Cardiac septum (tissue), 1 donor: ENCODE results near the gene LRP3. TPM values are rescaled to one million over a fixed set of nuclear protein-coding genes. Genes with fewer than 3 reads are reported as not detected.
"Not testable (repeated sequence)": the region's sequence is repeated elsewhere in the genome, so short reads cannot be mapped to it uniquely, and the experiment has no call there.

Experiments used
- DNase-seq: peaks from one replicate; pipeline ENCODE4 v3.0.0-alpha.2; 2020; ENCODE audit warnings: low spot score
- intact Hi-C: fragments of 100-400 bp; cut with DNase I; formaldehyde crosslinking; loops from one replicate; pipeline ENCODE4 v1.14.0; 2022
- total RNA-seq: library from RNA; stranded (reverse); fragmentation: NEBNext Ultra II Directional; extraction: Animal tissue kit (Norgen Biotek cat#: 25700); gene quantifications from one replicate; pipeline ENCODE4 v1.2.1, GENCODE V29; 2021
- donor health status: DM: no; HTN: no; CAD: no.

LRP3 gene
- total RNA-seq, 1 donor from 2014 or later, result 22.4 TPM

- DNase-seq, result no peak
- intact Hi-C loops, result no loop called here
Measured at GRCh38 chr19:33210266-33210940, 16.3 kb downstream of the LRP3 start.

GRCh38 chr19:33211794-33212435 lies 17.8 kb downstream of the LRP3 start:
- DNase-seq, result no peak
- intact Hi-C loops, result no loop called here

DNA sequence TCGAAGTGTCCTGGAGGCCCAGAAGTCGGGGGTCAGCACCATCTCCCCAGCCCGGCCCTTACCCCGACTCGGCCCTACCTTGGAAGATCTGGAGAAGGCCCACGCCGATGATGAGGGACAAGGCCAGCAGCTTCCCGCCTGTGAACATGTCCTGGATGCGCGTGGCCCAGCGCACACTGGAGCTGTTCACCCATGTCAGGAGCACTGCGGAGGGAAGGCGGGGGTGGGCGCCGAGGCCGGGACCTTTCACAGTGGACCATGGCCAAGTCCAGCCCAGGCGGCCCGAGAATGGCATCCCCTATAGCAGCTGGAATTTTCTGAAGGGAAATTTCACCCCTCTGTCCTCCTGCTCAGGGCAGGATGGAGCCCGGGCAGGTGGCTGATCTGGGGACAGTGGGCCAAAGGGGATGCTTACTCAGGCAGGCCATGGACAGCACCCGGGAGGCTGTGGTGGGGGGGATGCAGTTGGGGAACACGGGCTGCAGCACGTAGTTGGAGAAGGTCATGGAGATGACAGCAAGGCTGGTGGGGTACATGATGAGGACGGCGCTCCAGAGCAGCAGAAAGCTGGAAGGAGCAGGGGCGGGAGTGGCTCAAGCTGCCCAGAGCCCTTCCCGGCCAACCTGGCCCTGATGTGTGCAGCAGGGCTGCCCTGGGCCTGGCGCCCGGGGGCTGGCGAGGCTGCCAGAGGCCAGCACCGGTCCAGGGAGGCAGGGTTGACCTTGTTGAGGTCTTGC lies 18.5 kb downstream of the LRP3 start:
- DNase-seq, result no peak

GRCh38 chr19:33214596-33214995 lies 20.5 kb downstream of the LRP3 start:
- no peak for DNase-seq
- intact Hi-C loops, result no loop called here

More for the DNA sequence above, 18.5 kb downstream of the LRP3 start:
- intact Hi-C loops, result no loop called here

- intact Hi-C loops, result no loop called here
Measured at GRCh38 chr19:33215438-33216197, 21.5 kb downstream of the LRP3 start.

GRCh38 chr19:33216198-33216830 lies 22.2 kb downstream of the LRP3 start:
- intact Hi-C loops, result no loop called here
- DNase-seq, result no peak

More at GRCh38 chr19:33215438-33216197, 21.5 kb downstream of the LRP3 start:
- DNase-seq, result no peak

GRCh38 chr19:33217881-33218280 lies 23.8 kb downstream of the LRP3 start:
- DNase-seq, result no peak
- intact Hi-C loops, result no loop called here

DNA sequence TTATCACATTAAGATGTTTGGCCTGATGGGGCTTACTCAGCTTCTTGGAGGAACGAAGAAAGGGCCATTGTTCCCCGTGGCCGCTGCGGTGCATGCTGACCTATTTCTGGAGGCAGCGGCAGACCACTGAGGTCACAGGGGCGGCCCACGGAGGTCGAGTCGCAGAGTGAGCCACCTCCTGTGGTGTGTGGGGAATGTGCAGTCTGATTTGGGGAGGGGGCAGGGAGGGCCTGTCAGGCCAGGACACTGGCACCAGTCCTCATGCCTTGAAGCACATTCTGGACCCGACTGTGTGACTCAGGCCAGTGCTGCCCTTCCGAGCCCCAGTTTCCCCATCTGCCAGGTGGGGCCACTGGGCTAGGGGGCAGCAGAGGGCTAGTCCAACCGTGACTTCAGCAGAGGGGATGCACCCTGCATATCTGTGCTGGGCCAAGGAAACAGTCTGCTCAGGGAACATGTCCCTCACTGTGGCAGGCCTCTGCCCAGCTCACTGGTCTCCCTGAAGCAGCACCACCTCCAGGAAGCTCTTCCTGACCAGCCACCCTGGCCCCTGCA lies 25.2 kb downstream of the LRP3 start:
- intact Hi-C loops, result no loop called here
- DNase-seq, result no peak

DNA sequence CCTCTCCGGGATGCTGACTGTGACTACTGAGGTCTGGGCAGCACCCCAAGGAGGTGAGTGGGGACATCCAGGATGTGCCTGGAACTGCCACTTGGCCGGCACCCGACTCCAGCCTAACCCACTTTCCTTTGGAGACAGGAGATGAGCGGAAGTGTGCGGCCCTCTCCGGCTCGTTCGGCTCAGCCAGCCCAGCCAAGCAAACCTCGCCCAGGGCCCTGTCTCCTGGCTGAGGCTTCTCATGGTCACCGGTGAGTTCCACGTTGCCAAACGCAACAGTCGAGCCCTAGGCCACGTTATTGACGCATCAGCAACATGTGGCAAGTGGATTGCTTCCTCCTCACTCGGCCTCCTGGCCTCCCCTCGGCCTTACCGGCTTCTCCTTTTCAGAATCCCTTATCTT lies 26.0 kb downstream of the LRP3 start:
- DNase-seq, result no peak
- intact Hi-C loops, result no loop called here

DNA sequence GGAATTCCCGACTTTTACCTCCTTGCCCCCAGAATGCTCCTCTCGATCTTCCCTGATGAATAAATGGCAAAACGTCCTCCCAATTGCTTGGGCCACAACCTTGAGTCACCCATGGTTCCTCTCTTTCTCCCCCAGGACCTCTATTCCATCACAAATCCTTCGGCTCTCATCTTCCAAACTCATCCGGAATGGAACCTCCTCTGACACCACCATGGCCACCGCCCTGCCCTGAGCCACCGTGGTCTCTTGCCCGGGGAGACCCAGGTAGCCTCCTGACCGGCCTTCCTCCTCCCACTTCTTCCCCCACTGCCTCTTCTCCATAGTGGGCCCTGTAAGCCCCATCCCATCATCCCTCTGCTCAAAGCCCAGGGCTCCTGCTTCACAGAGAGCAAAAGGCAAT lies 26.6 kb downstream of the LRP3 start:
- DNase-seq, result no peak
- intact Hi-C loops, result no loop called here

DNA sequence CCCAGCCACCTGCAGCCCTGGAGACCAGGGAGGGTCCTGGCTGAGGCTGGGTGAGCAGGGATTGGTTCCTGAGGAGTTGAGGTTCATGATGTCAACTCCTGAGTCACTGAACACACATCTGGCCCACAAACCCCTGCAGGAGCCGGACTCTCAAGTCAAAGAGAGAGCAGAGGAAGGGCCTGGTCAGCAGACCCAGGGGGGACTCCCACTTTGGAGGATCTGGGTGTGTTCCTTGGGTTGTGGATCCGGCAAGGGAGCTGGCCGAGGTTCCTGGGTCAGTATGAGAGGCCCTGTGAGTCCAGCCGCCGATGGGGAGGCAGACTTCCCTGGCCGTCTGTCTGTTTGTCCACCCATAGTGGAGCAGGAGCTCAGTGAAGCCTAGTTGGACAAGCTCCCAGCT lies 27.5 kb downstream of the LRP3 start:
- intact Hi-C loops, result no loop called here
- DNase-seq, result no peak

- intact Hi-C loops, DNase-seq: not testable (repeated sequence)
Measured at GRCh38 chr19:33222255-33222654, 28.1 kb downstream of the LRP3 start.

GRCh38 chr19:33224694-33225457 lies 30.7 kb downstream of the LRP3 start:
- DNase-seq, result no peak
- intact Hi-C loops, result no loop called here

GRCh38 chr19:33225458-33225926 lies 31.4 kb downstream of the LRP3 start, which contains the start of gene SLC7A10:
Gene SLC7A10, minus strand, starts transcription at chr19:33225850. Its CDS starts 147 bp downstream, at chr19:33225703.
- no peak for DNase-seq
- intact Hi-C loops, result no loop called here

DNA sequence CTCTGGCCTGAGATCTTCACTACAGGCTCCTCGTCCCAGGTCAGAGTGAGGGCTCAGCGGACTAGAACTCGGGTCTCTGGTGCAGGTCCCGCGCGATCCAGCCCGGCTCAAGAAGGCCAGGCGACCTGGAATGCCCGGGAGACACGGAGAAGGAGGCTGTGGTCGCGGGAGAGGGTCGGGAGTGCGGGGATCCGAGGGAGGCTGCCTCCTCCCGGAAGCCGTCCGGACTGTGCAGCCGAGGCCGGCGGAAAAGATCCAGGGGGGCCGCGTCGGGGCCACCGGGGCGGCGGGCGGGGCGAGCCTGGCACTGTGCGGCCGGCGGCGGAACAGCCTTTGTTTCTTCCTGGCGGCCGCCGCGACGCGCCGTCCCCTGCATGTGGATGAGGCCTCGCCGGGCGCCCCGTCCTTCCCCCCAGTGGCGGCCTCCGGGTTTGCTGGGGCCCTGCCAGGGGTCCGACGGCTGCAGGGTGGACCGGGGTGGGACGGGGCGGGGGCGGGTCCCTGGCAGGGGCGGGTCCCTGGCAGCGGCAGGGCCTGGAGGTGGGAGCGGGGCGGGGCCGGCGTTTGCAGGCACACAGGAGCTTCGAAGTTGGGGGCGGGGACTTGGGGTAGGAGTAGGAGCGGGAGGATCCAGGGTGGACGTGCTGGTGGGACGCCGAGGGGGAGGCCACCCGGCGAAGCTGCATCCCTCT lies 32.6 kb downstream of the LRP3 start:
- no peak for DNase-seq
- intact Hi-C loops, result no loop called here

DNA sequence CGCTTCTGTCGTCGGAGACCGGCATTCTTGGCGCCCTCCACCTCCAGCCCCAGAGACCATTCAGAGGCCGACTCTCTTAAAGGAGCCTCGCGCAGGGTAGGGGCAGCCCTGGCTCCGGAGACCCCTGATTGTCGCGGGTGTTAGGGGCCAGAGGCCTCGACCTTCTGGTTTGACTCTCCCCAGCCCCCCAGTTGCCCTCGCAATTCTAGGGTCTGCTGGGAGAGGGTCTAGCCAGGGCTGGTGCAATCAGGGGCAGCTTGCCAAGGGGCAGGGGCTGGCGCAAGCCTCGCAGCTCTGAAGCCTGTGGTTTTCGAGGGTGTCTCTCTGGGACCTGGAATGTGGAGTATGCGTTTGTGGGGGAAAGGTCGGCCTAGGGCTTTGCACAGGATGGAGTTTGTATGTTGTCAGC lies 33.1 kb downstream of the LRP3 start:
- DNase-seq, result no peak
- intact Hi-C loops, result no loop called here

DNA sequence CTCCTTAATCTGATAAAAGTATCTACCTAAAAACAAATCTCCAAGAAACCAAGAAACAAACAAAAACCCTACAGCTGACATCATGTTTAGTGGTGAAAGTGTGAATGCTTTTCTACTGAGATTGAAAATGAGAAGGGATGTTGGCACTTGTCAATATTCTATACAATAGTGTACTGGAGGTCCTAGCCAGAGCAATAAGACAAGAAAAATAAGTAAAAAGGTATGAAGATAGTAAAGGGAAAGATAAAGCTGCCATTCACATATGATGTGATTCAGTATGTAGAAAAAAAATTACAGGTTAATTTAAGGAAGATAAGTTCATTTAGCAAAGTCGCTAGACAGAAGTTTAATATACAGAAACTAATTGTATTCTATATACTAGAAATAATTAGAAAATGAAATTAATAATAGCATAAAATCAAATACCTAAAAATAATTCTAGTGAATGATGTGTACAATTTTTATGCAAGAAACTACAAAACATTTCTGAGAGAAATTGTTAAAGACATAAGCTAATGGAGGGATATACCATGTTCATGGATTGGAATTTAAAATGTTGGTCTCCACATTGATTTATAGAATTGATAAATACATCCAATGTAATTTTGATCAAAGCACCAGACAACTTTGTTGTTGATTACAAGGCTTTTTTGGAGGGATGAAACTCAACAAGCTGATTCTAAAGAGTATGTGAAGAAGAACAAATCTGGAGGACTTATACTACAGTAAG lies 33.9 kb downstream of the LRP3 start:
- intact Hi-C loops, result no loop called here
- no peak for DNase-seq
